PC-9 (cell line): ENCODE data around the gene FRG2.
"Not testable (repeated sequence)": the region's sequence is repeated elsewhere in the genome, so short reads cannot be mapped to it uniquely, and the experiment has no call there.

Experiments
- CTCF ChIP-seq: fragments of 200-600 bp; sonication (generic); conservative IDR thresholded peaks from 2 replicates; pipeline ENCODE4 v1.6.1; 2017; ENCODE audit warnings: mixed run types, antibody characterized with exemption, mild to moderate bottlenecking, moderate library complexity
- EZH2 ChIP-seq: fragments of 200-600 bp; sonication (generic); IDR thresholded peaks from 2 replicates; pipeline ENCODE4 v1.8.0; 2017; ENCODE audit warnings: antibody characterized with exemption, low read depth

DNA sequence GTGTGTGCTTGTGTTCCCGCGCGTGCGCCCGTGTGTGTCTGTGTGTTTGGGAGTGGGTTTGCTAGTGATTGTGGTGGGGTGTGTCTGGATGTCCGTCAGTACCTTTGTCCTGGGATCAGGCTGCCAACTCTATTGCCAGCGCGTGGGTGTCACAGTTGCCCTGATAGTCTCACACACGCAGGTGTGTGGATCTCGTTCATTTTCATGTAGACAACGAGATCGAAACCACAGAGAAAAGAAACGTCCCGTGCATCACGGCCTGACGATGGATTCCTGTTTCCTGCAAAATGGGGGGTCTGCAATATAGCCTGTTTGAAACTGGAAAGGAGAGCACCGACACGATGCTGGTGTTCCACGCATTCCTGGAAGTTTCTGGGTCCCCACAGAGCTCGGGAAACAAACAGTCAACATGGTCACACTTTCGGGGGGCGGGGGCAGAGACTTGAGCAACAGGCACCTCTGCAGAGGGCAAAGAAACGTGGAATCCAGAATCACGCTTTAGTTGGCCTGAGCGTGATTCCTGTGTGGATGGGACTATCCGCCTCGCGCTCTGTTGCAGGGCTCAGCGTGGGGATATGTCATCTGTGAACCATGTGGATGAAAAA, 7.1 kb downstream of the FRG2 start:
- TF ChIP-seq CTCF, EZH2: not testable (repeated sequence)
